Measurements from ENCODE around the gene TDRKH. TPM values are rescaled to one million over a fixed set of nuclear protein-coding genes. Genes with fewer than 3 reads are reported as not detected.

The TDRKH gene
- total and polyA plus RNA-seq, 2 experiments from 2014 or later = 10.2 to 25.6 TPM

DNA sequence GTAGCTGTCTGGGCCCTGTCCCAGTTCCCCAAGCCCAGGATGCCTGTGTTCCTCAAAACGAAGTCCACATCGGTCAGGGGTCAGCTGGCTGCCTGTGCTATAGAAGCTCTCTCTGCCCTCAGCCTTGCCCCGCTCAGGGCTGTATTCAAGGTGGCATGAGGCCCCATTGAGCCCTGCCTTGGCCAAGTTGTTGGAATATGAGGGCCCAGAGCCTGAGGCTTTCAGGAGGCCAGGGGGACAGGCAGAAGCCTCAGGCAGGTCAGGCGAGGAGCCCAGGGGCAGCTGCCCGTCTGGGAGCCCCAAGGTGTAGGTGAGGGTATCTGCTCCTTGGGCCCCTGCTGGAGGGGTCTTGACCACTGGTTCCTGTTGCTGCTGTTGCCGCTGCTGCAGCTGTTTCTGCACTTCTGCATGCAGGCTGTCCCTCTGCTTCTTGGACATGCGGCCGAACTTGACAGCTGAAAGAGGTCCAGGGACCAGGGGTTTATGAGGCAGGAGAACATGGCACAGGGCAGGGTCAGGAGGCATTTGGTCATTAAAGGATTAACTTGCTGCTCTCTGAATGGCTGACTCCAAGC lies 24.8 kb upstream of the TDRKH start:
- H3K27ac Mint-ChIP-seq = no peak overlapping the region
- H3K9me2 ChIP-seq (ENCODE audit: insufficient read depth) = no peaks in the 10 kb centered on the region
- no peak overlapping the region for H2AFZ ChIP-seq
- no peak for ATAC-seq
- no peaks in the 10 kb centered on the region for H3K9me3 Mint-ChIP-seq
- H3K27me3 ChIP-seq (ENCODE audit: insufficient read depth) = no peaks in the 10 kb centered on the region
- no peak overlapping the region for H3K4me3 ChIP-seq
- no peaks in the 10 kb centered on the region for H3K79me2 ChIP-seq (replicated peaks; ENCODE audit: insufficient read depth)
- no peak overlapping the region for H3K27ac ChIP-seq (ENCODE audit: low read depth)
- peaks cover 15% of the 10 kb centered on the region for H3K27me3 Mint-ChIP-seq (ENCODE audit: insufficient read depth, low read depth, poor library complexity)
- no peak overlapping the region for H3K4me2 ChIP-seq
- no peak overlapping the region for H3K4me3 Mint-ChIP-seq
- no peaks in the 10 kb centered on the region for H3K36me3 Mint-ChIP-seq (ENCODE audit: low read depth)
- H3F3A ChIP-seq (replicated peaks; ENCODE audit: low read depth) = no peaks in the 10 kb centered on the region
- TF ChIP-seq, protein P1, sequence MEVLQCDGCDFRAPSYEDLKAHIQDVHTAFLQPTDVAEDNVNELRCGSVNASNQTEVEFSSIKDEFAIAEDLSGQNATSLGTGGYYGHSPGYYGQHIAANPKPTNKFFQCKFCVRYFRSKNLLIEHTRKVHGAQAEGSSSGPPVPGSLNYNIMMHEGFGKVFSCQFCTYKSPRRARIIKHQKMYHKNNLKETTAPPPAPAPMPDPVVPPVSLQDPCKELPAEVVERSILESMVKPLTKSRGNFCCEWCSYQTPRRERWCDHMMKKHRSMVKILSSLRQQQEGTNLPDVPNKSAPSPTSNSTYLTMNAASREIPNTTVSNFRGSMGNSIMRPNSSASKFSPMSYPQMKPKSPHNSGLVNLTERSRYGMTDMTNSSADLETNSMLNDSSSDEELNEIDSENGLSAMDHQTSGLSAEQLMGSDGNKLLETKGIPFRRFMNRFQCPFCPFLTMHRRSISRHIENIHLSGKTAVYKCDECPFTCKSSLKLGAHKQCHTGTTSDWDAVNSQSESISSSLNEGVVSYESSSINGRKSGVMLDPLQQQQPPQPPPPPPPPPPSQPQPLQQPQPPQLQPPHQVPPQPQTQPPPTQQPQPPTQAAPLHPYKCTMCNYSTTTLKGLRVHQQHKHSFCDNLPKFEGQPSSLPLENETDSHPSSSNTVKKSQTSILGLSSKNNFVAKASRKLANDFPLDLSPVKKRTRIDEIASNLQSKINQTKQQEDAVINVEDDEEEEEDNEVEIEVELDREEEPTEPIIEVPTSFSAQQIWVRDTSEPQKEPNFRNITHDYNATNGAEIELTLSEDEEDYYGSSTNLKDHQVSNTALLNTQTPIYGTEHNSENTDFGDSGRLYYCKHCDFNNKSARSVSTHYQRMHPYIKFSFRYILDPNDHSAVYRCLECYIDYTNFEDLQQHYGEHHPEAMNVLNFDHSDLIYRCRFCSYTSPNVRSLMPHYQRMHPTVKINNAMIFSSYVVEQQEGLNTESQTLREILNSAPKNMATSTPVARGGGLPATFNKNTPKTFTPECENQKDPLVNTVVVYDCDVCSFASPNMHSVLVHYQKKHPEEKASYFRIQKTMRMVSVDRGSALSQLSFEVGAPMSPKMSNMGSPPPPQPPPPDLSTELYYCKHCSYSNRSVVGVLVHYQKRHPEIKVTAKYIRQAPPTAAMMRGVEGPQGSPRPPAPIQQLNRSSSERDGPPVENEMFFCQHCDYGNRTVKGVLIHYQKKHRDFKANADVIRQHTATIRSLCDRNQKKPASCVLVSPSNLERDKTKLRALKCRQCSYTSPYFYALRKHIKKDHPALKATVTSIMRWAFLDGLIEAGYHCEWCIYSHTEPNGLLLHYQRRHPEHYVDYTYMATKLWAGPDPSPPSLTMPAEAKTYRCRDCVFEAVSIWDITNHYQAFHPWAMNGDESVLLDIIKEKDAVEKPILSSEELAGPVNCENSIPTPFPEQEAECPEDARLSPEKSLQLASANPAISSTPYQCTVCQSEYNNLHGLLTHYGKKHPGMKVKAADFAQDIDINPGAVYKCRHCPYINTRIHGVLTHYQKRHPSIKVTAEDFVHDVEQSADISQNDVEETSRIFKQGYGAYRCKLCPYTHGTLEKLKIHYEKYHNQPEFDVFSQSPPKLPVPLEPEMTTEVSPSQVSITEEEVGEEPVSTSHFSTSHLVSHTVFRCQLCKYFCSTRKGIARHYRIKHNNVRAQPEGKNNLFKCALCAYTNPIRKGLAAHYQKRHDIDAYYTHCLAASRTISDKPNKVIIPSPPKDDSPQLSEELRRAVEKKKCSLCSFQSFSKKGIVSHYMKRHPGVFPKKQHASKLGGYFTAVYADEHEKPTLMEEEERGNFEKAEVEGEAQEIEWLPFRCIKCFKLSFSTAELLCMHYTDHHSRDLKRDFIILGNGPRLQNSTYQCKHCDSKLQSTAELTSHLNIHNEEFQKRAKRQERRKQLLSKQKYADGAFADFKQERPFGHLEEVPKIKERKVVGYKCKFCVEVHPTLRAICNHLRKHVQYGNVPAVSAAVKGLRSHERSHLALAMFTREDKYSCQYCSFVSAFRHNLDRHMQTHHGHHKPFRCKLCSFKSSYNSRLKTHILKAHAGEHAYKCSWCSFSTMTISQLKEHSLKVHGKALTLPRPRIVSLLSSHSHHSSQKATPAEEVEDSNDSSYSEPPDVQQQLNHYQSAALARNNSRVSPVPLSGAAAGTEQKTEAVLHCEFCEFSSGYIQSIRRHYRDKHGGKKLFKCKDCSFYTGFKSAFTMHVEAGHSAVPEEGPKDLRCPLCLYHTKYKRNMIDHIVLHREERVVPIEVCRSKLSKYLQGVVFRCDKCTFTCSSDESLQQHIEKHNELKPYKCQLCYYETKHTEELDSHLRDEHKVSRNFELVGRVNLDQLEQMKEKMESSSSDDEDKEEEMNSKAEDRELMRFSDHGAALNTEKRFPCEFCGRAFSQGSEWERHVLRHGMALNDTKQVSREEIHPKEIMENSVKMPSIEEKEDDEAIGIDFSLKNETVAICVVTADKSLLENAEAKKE (CRISPR knock-in tag; IDR thresholded peaks at IDR 0.05) = no peak
- TF ChIP-seq, protein P2, sequence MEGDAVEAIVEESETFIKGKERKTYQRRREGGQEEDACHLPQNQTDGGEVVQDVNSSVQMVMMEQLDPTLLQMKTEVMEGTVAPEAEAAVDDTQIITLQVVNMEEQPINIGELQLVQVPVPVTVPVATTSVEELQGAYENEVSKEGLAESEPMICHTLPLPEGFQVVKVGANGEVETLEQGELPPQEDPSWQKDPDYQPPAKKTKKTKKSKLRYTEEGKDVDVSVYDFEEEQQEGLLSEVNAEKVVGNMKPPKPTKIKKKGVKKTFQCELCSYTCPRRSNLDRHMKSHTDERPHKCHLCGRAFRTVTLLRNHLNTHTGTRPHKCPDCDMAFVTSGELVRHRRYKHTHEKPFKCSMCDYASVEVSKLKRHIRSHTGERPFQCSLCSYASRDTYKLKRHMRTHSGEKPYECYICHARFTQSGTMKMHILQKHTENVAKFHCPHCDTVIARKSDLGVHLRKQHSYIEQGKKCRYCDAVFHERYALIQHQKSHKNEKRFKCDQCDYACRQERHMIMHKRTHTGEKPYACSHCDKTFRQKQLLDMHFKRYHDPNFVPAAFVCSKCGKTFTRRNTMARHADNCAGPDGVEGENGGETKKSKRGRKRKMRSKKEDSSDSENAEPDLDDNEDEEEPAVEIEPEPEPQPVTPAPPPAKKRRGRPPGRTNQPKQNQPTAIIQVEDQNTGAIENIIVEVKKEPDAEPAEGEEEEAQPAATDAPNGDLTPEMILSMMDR (conservative IDR thresholded peaks at IDR 0.05; ENCODE audit: low read depth in 2 of 2) = no peak
- TF ChIP-seq EZH2phosphoT487 (IDR thresholded peaks at IDR 0.05; ENCODE audit: unreplicated experiment) = no peak
- TF ChIP-seq STAT1 (IDR thresholded peaks at IDR 0.05; ENCODE audit: unreplicated experiment) = no peak
- TF ChIP-seq, protein P3, sequence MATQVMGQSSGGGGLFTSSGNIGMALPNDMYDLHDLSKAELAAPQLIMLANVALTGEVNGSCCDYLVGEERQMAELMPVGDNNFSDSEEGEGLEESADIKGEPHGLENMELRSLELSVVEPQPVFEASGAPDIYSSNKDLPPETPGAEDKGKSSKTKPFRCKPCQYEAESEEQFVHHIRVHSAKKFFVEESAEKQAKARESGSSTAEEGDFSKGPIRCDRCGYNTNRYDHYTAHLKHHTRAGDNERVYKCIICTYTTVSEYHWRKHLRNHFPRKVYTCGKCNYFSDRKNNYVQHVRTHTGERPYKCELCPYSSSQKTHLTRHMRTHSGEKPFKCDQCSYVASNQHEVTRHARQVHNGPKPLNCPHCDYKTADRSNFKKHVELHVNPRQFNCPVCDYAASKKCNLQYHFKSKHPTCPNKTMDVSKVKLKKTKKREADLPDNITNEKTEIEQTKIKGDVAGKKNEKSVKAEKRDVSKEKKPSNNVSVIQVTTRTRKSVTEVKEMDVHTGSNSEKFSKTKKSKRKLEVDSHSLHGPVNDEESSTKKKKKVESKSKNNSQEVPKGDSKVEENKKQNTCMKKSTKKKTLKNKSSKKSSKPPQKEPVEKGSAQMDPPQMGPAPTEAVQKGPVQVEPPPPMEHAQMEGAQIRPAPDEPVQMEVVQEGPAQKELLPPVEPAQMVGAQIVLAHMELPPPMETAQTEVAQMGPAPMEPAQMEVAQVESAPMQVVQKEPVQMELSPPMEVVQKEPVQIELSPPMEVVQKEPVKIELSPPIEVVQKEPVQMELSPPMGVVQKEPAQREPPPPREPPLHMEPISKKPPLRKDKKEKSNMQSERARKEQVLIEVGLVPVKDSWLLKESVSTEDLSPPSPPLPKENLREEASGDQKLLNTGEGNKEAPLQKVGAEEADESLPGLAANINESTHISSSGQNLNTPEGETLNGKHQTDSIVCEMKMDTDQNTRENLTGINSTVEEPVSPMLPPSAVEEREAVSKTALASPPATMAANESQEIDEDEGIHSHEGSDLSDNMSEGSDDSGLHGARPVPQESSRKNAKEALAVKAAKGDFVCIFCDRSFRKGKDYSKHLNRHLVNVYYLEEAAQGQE (IDR thresholded peaks at IDR 0.05; ENCODE audit: unreplicated experiment) = no peak
- no peak for TF ChIP-seq NANOG (IDR thresholded peaks at IDR 0.05; ENCODE audit: borderline replicate concordance)
- TF ChIP-seq EZH2 (IDR thresholded peaks at IDR 0.05; ENCODE audit: low read depth, unreplicated experiment) = no peak
- TF ChIP-seq POLR2AphosphoS5 (IDR thresholded peaks at IDR 0.05; ENCODE audit: low read depth) = no peak
- TF ChIP-seq CREB1 (CRISPR knock-in tag; IDR thresholded peaks at IDR 0.05; ENCODE audit: low read depth) = no peak
- TF ChIP-seq, protein P4, sequence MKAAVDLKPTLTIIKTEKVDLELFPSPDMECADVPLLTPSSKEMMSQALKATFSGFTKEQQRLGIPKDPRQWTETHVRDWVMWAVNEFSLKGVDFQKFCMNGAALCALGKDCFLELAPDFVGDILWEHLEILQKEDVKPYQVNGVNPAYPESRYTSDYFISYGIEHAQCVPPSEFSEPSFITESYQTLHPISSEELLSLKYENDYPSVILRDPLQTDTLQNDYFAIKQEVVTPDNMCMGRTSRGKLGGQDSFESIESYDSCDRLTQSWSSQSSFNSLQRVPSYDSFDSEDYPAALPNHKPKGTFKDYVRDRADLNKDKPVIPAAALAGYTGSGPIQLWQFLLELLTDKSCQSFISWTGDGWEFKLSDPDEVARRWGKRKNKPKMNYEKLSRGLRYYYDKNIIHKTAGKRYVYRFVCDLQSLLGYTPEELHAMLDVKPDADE (IDR thresholded peaks at IDR 0.05) = no peak
- peaks cover 3% of the 10 kb centered on the region for H3K4me1 ChIP-seq (ENCODE audit: insufficient read depth)
- H4K20me1 ChIP-seq (replicated peaks; ENCODE audit: insufficient read depth) = no peaks in the 10 kb centered on the region
- peaks cover 9% of the 10 kb centered on the region for H3K4me1 Mint-ChIP-seq
- DNase-seq (ENCODE audit: low spot score) = no peak
- no peaks in the 10 kb centered on the region for H3K36me3 ChIP-seq (ENCODE audit: insufficient read depth)

All from GM23338 (cell line).